GM21576 (cell line): ENCODE results near the gene PLOD2.

Experiments
- ATAC-seq: cut with Tn5 transposase; IDR thresholded peaks from one replicate; pipeline ENCODE4 v1.9.1; 2021; ENCODE audit warnings: mild to moderate bottlenecking, moderate library complexity; ENCODE audit not compliant: unreplicated experiment

Gene PLOD2

DNA sequence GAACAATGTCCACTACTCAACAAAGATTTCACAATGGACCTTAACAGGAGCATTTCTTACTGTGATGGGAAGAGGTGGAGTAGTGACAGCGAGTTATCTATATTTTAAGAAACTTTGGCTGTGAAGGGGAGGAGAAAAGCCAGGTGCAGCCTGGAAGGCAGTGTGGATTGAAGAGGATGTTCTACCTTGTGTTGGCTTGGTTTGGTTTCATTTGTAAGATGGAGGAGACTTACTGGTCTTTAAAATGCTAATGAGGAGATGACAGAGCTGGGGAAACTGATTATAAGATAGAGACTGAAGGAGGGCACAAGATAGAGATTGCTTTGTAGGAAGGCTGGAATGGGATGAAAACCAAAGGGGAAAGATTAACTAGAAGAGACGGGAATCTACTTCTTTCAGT is 59.4 kb downstream of the PLOD2 start:
- ATAC-seq: no peak

DNA sequence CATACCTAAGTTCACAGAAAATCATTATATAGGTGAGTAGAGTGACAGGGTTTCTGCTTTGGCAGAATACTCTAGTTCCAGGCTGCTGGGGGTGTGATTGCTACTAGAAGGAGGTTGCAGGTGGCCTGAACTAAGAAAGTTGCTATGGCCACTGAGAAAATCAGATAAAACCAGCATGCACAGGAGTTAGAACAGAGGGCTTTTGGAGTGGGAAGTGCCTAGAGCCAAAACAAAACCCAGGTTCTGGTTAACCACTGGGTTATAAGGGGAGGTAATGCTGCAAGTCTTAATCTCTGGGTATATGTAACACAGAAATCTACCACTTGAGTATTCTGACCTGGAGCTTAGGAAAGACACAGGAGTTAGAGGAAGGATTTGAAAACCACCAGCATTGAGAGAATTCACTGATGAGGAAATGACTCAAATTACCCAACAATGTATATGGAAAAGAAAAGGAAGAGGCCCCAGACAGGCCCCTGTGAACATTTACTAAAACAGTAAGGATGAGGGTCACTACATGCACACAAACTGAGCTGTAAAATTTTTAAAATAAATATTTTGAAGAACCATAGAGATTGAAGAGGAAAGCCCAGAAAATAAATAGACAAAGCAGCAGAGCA is 60.0 kb downstream of the PLOD2 start:
- no peak for ATAC-seq

- ATAC-seq: no peak
These were observed 60.8 kb downstream of the PLOD2 start for GRCh38 chr3:146100180-146100579.

- no peak for ATAC-seq
These were observed 61.7 kb downstream of the PLOD2 start for GRCh38 chr3:146099316-146099715.

- no peak for ATAC-seq
These were observed 67.1 kb downstream of the PLOD2 start for GRCh38 chr3:146093896-146094295.

DNA sequence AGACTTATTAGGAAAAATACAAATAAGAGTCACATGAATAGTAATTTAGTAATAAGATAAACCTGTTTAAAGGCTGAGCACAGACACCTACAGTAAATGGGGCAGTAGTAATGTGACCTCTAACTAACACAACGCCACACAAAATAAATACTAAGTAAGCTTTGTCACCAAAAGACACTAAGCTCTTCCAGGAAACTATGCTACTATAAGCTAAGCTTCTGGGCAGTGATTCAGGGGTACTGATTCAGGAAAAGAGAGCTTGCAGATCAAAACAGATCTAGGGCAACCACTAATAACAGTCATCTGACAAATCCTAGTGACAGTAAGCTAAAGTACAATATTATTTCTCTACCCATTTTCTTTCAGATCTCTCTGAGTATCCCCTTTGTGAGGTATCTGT is 68.8 kb downstream of the PLOD2 start:
- no peak for ATAC-seq

DNA sequence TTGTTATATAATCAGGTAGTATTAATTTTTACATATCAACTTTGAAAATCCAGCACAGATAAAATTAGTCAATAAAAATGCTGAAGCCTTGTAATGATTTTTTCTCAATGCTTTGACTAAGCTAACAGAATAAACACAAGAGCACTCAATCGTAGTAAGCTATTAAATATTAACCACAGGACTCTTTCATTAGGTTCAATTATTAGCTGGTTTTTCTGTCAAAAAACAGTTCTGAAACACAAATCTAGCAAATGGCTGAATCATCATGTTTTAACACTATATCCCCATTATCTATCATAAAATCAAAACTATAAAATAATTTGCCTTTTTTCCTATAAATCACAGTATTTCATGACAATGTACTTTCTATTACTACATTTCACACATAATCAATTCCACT is 69.6 kb downstream of the PLOD2 start:
- no peak for ATAC-seq

DNA sequence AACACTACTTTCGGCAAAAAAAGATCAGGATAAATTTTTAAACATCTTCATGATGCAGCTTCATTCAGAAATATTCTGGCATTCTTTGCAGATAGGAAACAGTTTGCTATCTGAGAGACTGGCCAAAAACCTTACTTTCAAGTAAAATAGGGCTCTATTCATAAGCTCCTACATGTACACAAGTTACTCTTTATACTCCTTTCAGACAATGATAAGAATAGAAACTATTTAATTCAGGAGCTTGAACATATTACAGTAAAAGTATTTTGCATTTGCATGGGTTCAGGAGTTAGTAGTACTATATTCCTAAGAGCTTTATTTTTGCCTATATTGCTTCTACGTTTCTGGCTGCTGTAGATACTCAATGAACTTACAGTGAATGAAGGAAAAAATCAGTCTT is 70.5 kb downstream of the PLOD2 start:
- no peak for ATAC-seq

- ATAC-seq: no peak
These were observed 72.1 kb downstream of the PLOD2 start for GRCh38 chr3:146088840-146089239.

DNA sequence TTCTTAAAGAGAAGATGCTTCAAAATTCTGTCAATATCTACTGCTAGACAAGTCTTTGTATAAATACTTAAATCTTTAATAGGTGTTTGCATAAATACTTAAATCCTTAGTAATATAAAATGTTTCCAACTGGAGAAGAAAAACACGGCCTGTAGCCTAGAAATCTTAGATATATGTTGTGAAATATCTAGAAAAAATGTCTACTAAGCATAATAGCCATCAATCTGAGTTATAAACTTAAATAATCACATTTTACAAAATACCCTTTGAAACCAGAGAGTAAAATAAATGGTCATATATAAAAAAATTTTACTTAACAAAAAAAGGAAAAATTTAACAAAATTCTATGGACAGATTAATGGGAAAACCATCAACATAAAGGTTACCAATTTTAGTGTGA is 73.9 kb downstream of the PLOD2 start:
- no peak for ATAC-seq

DNA sequence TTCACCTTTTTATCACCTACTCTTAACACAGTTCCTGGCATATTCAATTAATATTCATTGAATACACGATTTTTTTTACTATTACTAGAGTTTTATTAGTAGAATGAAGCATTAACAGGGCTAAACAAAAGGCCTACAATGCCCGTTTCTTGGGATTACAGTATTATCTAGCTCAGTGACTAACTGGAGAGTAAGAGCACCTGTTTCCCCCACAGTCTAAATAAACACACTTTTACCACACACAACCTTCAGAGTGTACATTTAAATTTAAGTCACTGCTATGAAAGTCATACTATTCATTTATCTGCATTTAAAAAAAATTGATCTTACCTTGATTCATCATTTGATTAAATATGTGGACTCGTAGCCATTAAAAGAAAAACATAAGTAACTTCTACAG is 74.8 kb downstream of the PLOD2 start:
- ATAC-seq: no peak

- ATAC-seq: no peak
These were observed 75.3 kb downstream of the PLOD2 start for GRCh38 chr3:146085678-146086077.

- no peak for ATAC-seq
These were observed 80.4 kb downstream of the PLOD2 start for GRCh38 chr3:146080578-146080977.

GRCh38 chr3:146078031-146078430 is 83.0 kb downstream of the PLOD2 start:
- no peak for ATAC-seq

DNA sequence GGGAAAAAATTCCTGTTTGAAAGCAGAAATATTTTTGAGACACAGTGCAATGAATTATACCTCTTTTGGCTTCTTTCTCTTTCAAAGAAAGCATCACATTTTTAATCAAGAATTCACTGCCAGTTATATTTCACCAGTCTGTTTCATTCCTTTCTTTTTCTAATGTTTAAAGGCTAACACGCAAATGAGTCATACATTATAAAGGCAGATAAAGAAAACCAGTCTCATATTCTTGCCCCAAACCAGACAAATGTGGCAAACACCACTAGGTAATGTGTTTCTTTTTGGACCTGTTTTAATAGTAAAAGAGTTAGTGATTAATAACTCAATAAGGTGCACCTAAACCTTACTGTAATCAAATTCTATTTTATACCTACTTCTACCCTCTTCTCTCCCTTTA is 83.8 kb downstream of the PLOD2 start:
- ATAC-seq: no peak

- no peak for ATAC-seq
These were observed 88.2 kb downstream of the PLOD2 start for GRCh38 chr3:146072824-146073223.

DNA sequence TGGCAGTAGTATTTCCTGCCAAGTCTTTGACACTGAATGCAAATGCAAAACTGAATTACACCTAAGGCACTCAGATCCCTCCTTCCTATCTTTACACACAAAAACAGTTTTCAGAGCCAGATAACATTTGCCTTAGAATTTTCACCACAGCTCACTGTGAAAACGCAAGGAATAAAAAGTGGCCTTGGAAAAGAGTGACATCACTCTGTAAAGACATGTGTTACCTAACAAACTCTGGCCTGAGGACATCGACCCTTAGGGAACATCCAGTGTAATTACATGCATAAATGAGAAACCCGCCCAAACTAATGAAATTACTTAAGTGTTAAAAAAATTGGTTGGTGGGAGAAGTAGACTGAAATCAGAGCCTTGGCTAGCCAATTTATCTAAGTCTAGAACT is 88.9 kb downstream of the PLOD2 start:
- ATAC-seq: no peak

DNA sequence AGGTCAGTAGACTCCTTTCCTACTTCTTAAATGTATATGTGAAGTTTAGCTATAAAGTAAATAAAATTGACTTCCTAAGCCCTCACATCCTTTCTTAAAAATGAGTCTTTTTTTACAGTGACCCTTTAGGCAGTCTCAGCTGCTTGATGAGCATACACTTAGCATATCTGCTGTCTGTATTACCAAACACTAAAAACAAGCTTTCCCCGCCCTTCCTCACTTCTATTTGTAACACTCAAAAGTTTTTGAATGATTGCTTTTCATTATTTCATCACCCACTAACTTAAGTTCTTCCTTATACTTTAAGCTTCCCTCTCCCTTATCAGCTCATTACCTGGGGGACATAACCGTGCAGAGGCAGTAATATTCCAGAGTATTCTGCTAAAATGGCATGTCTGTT is 89.4 kb downstream of the PLOD2 start:
- no peak for ATAC-seq

DNA sequence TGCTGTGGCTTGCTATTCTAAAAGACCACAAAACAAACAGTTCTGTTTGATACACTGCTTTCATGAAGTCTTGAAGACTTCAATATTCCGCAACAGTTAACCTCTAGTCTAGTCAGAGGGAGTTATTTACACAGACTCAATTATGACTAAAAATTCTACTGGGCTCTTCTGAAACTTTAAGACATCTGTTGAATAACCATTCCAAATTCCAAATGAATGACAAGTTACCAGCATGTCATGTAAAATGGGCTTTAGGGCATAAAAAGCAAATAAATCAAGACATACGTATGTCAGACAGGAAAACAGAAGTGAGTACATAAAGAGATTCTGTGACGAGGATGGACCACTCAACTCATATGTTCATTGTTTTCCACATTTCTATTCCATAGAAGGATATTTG is 93.9 kb downstream of the PLOD2 start:
- no peak for ATAC-seq

DNA sequence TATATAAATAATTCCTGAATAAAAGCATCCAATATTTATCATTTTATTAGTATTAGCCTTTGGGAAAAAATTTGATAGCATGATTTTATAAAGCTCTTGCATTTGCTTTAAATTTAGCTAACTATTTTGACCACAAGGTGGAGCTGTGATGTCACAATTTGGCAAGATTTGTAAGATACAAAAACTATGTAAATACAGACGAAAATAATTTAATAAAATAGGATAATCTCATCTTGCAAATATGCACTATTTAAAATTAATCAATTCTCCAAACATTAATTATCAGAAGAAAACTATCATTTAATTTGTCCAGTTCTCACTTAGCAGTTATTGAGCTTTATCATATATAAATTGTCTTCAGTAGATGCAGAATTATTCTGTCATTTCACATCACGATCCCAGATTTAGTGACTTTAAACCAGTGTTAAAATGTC is 95.4 kb downstream of the PLOD2 start:
- no peak for ATAC-seq

GRCh38 chr3:146058241-146058640 is 102.7 kb downstream of the PLOD2 start:
- ATAC-seq: no peak

DNA sequence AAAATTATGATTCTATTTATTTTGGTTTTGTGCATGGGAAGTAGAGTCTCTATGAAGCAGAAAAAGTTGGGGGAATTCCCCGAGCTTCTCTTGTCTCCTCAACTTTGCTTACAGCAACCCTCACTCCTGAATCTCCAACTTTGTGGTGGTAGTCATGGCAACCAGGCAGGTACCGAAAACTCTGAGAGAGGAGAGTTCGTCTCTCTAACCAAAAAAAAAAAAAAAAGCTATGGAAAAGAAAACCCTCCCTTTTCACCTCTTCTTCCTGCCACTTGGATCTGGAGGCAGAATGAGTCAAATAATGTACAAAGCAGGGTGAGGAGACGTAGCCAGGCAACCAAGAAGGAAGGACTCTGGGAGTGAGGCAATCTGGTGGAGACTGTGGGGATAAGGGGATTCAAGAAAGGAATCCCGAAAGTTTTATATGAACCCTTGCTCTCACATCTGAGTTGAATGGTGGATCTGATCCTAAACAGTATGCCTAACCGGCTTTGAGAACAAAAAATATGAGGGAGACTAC is 108.1 kb downstream of the PLOD2 start:
- no peak for ATAC-seq

GRCh38 chr3:146052056-146052790 is 108.8 kb downstream of the PLOD2 start:
- ATAC-seq: no peak
